Smooth muscle cell (in vitro differentiated cells): Measurements from ENCODE around the gene DDRGK1. TPM values are rescaled to one million over a fixed set of nuclear protein-coding genes. Genes with fewer than 3 reads are reported as not detected.

ENCODE experiments used
- DNase-seq: peaks from one replicate; lab custom pipeline; 2025; ENCODE audit not compliant: unreplicated experiment; lab: John Stamatoyannopoulos, UW
- H2AFZ ChIP-seq: fragments of 200-600 bp; sonication (generic); 2 replicates; pipeline ENCODE4 v1.6.0; 2016; ENCODE audit warnings: antibody characterized with exemption, low read depth, mild to moderate bottlenecking
- H3F3A ChIP-seq: fragments of 200-600 bp; sonication (generic); 2 replicates; pipeline ENCODE4 v1.6.0; 2017; ENCODE audit warnings: antibody characterized with exemption, low read depth
- H3K27ac ChIP-seq: fragments of 200-600 bp; sonication (generic); 2 replicates; pipeline ENCODE4 v1.5.1; 2016; ENCODE audit warnings: low read depth, mild to moderate bottlenecking
- H3K27me3 ChIP-seq: fragments of 200-600 bp; sonication (generic); 2 replicates; pipeline ENCODE4 v1.6.1; 2016; ENCODE audit warnings: low read depth, mild to moderate bottlenecking
- H3K36me3 ChIP-seq: fragments of 200-600 bp; sonication (generic); 2 replicates; pipeline ENCODE4 v1.5.1; 2016; ENCODE audit warnings: low read depth
- H3K4me1 ChIP-seq: fragments of 200-600 bp; sonication (generic); 2 replicates; pipeline ENCODE4 v1.5.1; 2016; ENCODE audit warnings: low read depth
- H3K4me2 ChIP-seq: fragments of 200-600 bp; sonication (generic); 2 replicates; pipeline ENCODE4 v1.6.0; 2016; ENCODE audit warnings: mild to moderate bottlenecking
- H3K4me3 ChIP-seq: fragments of 200-600 bp; sonication (generic); 2 replicates; pipeline ENCODE4 v1.5.1; 2016; ENCODE audit warnings: mild to moderate bottlenecking
- H3K79me2 ChIP-seq: fragments of 200-600 bp; sonication (generic); 2 replicates; pipeline ENCODE4 v1.6.0; 2016; ENCODE audit warnings: low read depth, mild to moderate bottlenecking
- H3K9ac ChIP-seq: fragments of 200-600 bp; sonication (generic); 2 replicates; pipeline ENCODE4 v1.6.0; 2016; ENCODE audit warnings: low read depth
- H3K9me3 ChIP-seq: fragments of 200-600 bp; sonication (generic); replicated peaks from 2 replicates; pipeline ENCODE4 v1.5.1; 2016; ENCODE audit warnings: low read depth
- H4K20me1 ChIP-seq: fragments of 200-600 bp; sonication (generic); 2 replicates; pipeline ENCODE4 v1.6.0; 2016; ENCODE audit warnings: low read depth
- CTCF ChIP-seq: fragments of 200-600 bp; sonication (generic); IDR thresholded peaks from 2 replicates; pipeline ENCODE4 v1.5.1; 2017; ENCODE audit warnings: borderline replicate concordance, mild to moderate bottlenecking, antibody characterized with exemption; ENCODE audit not compliant: insufficient read depth, poor library complexity, severe bottlenecking
- WGBS: methylation state at CpG from one replicate; pipeline ENCODE4 v1.1.7; 2016; ENCODE audit warnings: low lambda C conversion rate; 5-methylcytosine and 5-hydroxymethylcytosine counted together
- polyA plus RNA-seq: library from polyadenylated mRNA; unstranded; fragments of >200 nt; fragmentation: Nextera tagmentation; extraction: Ambion mirVana; gene quantifications from 2 replicates; pipeline ENCODE4 v1.2.1, GENCODE V29; 2016
- total RNA-seq: library from RNA; depleted of rRNA; stranded (reverse); fragments of >200 nt; gene quantifications from 2 replicates; pipeline ENCODE4 v1.2.3, GENCODE V29; 2014

DDRGK1 gene
- total and polyA plus RNA-seq, 2 experiments from 2014 or later: 48.0 to 55.4 TPM

GRCh38 chr20:3161316-3162079, 43.0 kb downstream of the DDRGK1 start:
- Histone ChIP-seq H3K9ac (no peak overlapping the region), H3K9me3 (no peaks in the 10 kb centered on the region), H2AFZ (no peak overlapping the region), H3K27ac (no peak overlapping the region), H3F3A (no peaks in the 10 kb centered on the region), H3K4me2 (no peak overlapping the region), H3K27me3 (no peaks in the 10 kb centered on the region), H3K36me3 (no peaks in the 10 kb centered on the region), H4K20me1 (peaks cover 30% of the 10 kb centered on the region), H3K79me2 (peaks cover 36% of the 10 kb centered on the region), H3K4me3 (no peak overlapping the region), H3K4me1 (peaks cover 16% of the 10 kb centered on the region)
- WGBS: 77% methylated on average over 5 of the region's 5 CpGs
- DNase-seq: no peak
- no peak for TF ChIP-seq CTCF

- no peak for DNase-seq
These were observed 44.1 kb downstream of the DDRGK1 start for GRCh38 chr20:3160418-3160817.

GRCh38 chr20:3158968-3159431, 45.5 kb downstream of the DDRGK1 start:
- peak overlapping the region; percentile 33 for H2AFZ ChIP-seq
- WGBS: 12% methylated on average over 10 of the region's 10 CpGs

More at GRCh38 chr20:3160418-3160817, 44.1 kb downstream of the DDRGK1 start:
- no peak overlapping the region for H3K9ac ChIP-seq
- H3K9me3 ChIP-seq: no peaks in the 10 kb centered on the region
- peaks cover 16% of the 10 kb centered on the region for H3K4me1 ChIP-seq
- H4K20me1 ChIP-seq: peaks cover 41% of the 10 kb centered on the region
- H3K4me2 ChIP-seq: peak overlapping the region; percentile 95
- no peaks in the 10 kb centered on the region for H3K36me3 ChIP-seq
- TF ChIP-seq CTCF: no peak
- H3K27ac ChIP-seq: no peak overlapping the region
- no peaks in the 10 kb centered on the region for H3K27me3 ChIP-seq
- WGBS: 97% methylated on average over 6 of the region's 6 CpGs
- no peak overlapping the region for H2AFZ ChIP-seq
- peaks cover 46% of the 10 kb centered on the region for H3K79me2 ChIP-seq
- peak overlapping the region; percentile 91 for H3K4me3 ChIP-seq
- H3F3A ChIP-seq: no peaks in the 10 kb centered on the region

More at GRCh38 chr20:3158968-3159431, 45.5 kb downstream of the DDRGK1 start:
- H3K27me3 ChIP-seq: no peaks in the 10 kb centered on the region
- no peaks in the 10 kb centered on the region for H3K36me3 ChIP-seq
- H3K9ac ChIP-seq: peak overlapping the region; percentile 97
- H3K4me3 ChIP-seq: peak overlapping the region; percentile 91
- peak overlapping the region; percentile 95 for H3K4me2 ChIP-seq
- peaks cover 16% of the 10 kb centered on the region for H3K4me1 ChIP-seq
- peak overlapping the region; percentile 87 for H3K27ac ChIP-seq
- H4K20me1 ChIP-seq: peaks cover 55% of the 10 kb centered on the region
- peaks cover 60% of the 10 kb centered on the region for H3K79me2 ChIP-seq
- DNase-seq: no peak
- H3K9me3 ChIP-seq: no peaks in the 10 kb centered on the region
- no peaks in the 10 kb centered on the region for H3F3A ChIP-seq
- no peak for TF ChIP-seq CTCF
